ENCODE measurements around the gene CDH13. TPM values are rescaled to one million over a fixed set of nuclear protein-coding genes. Genes with fewer than 3 reads are reported as not detected.

CDH13 gene
- total and polyA plus RNA-seq, 4 donors, result 58.9 to 265 (median 158) TPM

- intact Hi-C loops (cut with DNase I), result no loop called here
- 83 to 87% methylated on average over 2 of the region's 2 CpGs for WGBS, 2 donors
- peaks cover 0 to 5% of the 10 kb centered on the region in 2 donors for H3K36me3 ChIP-seq (ENCODE audit: control insufficient read depth in 1 of 2, insufficient read depth in 2 of 2, low read length in 1 of 2)
- no peaks in the 10 kb centered on the region for H3K4me1 ChIP-seq (ENCODE audit: control insufficient read depth in 1 of 2, insufficient read depth in 2 of 2, low read length in 2 of 2)
- no peak for ATAC-seq (ENCODE audit: low FRiP score)
- H3K4me3 ChIP-seq (ENCODE audit: low read length in 2 of 2), result no peak overlapping the region
- no peak for DNase-seq
- H3K27ac ChIP-seq (ENCODE audit: low read depth in 1 of 2, low read length in 2 of 2), result no peak overlapping the region
- H3K9me3 ChIP-seq (ENCODE audit: control insufficient read depth, low read length), result no peaks in the 10 kb centered on the region
- no peaks in the 10 kb centered on the region for H3K27me3 ChIP-seq (ENCODE audit: control insufficient read depth in 1 of 2, insufficient read depth in 2 of 2, low read length in 1 of 2)
Measured at GRCh38 chr16:83029467-83029866, 402.7 kb downstream of the CDH13 start.

DNA sequence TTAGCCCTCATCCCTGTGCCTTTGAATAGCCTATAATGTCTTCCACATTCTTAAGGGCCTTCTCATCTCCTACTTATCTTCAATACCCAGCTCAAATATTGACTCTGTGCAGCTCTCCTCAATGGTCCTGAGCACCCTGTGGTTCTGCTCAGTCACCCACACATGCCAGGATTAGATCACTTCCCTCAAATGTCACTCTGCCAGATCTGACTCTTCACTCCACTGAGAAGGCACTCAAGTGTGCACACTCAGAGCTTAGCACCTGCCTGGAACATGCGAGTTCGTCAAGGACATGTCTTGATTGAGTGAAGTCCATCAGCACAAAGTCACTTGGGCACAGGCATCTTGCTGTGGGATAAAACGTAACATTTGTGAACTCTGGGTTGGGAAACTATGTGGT, 404.8 kb downstream of the CDH13 start:
- H3K4me1 ChIP-seq (ENCODE audit: control insufficient read depth in 1 of 2, insufficient read depth in 2 of 2, low read length in 2 of 2), result no peaks in the 10 kb centered on the region
- no peaks in the 10 kb centered on the region for H3K27me3 ChIP-seq (ENCODE audit: control insufficient read depth in 1 of 2, insufficient read depth in 2 of 2, low read length in 1 of 2)
- intact Hi-C loops (cut with DNase I), result no loop called here
- WGBS, 2 donors, result 94 to 97% methylated on average over 3 of the region's 3 CpGs
- ATAC-seq (ENCODE audit: low FRiP score) (no peak), DNase-seq (no peak)
- no peak overlapping the region for H3K4me3 ChIP-seq (ENCODE audit: low read length in 2 of 2)
- H3K27ac ChIP-seq (ENCODE audit: low read depth in 1 of 2, low read length in 2 of 2), result no peak overlapping the region
- H3K9me3 ChIP-seq (ENCODE audit: control insufficient read depth, low read length), result no peaks in the 10 kb centered on the region
- peaks cover 0 to 5% of the 10 kb centered on the region in 2 donors for H3K36me3 ChIP-seq (ENCODE audit: control insufficient read depth in 1 of 2, insufficient read depth in 2 of 2, low read length in 1 of 2)

GRCh38 chr16:83037102-83037501, 410.3 kb downstream of the CDH13 start:
- Histone ChIP-seq H3K4me3 (ENCODE audit: low read length in 2 of 2) (no peak overlapping the region), H3K27ac (ENCODE audit: low read depth in 1 of 2, low read length in 2 of 2) (no peak overlapping the region), H3K36me3 (ENCODE audit: control insufficient read depth in 1 of 2, insufficient read depth in 2 of 2, low read length in 1 of 2) (peaks cover 0 to 7% of the 10 kb centered on the region in 2 donors), H3K9me3 (ENCODE audit: control insufficient read depth, low read length) (no peaks in the 10 kb centered on the region), H3K4me1 (ENCODE audit: control insufficient read depth in 1 of 2, insufficient read depth in 2 of 2, low read length in 2 of 2) (peaks cover 0 to 2% of the 10 kb centered on the region in 2 donors), H3K27me3 (ENCODE audit: control insufficient read depth in 1 of 2, insufficient read depth in 2 of 2, low read length in 1 of 2) (no peaks in the 10 kb centered on the region)
- DNase-seq (no peak), ATAC-seq (ENCODE audit: low FRiP score) (no peak)
- intact Hi-C loops (cut with DNase I), result no loop called here
- 11 to 22% methylated on average over 2 of the region's 2 CpGs for WGBS, 2 donors

DNA sequence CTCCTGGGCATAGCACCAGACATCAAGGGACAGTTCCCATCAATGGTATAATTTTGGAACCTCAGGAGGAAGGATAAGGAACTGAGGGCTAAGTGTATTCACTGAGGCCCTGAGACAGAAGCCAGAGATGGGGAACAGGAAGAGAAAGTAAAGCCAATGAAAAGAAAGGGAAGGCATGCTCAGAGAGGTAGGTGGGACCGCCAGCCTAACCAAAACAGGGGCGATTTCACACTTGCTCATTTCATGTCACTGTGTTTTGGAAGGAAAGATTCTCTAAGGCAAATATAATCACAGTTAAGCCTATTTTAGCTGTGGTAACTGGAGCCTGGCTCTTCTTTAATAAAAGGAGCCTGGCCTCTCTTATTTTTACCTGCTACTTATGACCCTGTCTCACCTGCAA, 411.1 kb downstream of the CDH13 start:
- Histone ChIP-seq H3K36me3 (ENCODE audit: control insufficient read depth in 1 of 2, insufficient read depth in 2 of 2, low read length in 1 of 2) (peaks cover 0 to 7% of the 10 kb centered on the region in 2 donors), H3K9me3 (ENCODE audit: control insufficient read depth, low read length) (no peaks in the 10 kb centered on the region), H3K4me1 (ENCODE audit: control insufficient read depth in 1 of 2, insufficient read depth in 2 of 2, low read length in 2 of 2) (peaks cover 0 to 2% of the 10 kb centered on the region in 2 donors), H3K4me3 (ENCODE audit: low read length in 2 of 2) (no peak overlapping the region), H3K27ac (ENCODE audit: low read depth in 1 of 2, low read length in 2 of 2) (no peak overlapping the region), H3K27me3 (ENCODE audit: control insufficient read depth in 1 of 2, insufficient read depth in 2 of 2, low read length in 1 of 2) (no peaks in the 10 kb centered on the region)
- intact Hi-C loops (cut with DNase I), result no loop called here
- DNase-seq (no peak), ATAC-seq (ENCODE audit: low FRiP score) (no peak)
- 91 to 92% methylated on average over 2 of the region's 2 CpGs for WGBS, 2 donors

DNA sequence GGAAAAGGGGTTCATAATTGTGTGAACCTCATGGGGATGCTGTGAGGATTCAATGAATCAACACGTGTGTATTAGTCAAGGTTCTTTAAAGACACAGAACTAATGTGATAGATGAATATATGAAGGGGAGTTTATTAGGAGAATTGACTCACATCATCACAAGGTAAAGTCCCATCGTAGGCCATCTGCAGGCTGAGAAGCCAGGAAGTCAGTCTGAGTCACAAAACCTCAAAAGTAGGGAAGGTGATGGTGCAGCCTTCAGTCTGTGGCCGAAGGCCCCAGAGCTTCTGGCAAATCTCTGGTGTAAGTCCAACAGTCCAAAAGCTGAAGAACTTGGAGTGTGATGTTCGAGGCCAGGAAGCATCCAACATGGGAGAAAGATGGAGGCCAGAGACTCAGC, 413.4 kb downstream of the CDH13 start:
- no peaks in the 10 kb centered on the region for H3K27me3 ChIP-seq (ENCODE audit: control insufficient read depth in 1 of 2, insufficient read depth in 2 of 2, low read length in 1 of 2)
- DNase-seq, result no peak
- peaks cover 0 to 2% of the 10 kb centered on the region in 2 donors for H3K36me3 ChIP-seq (ENCODE audit: control insufficient read depth in 1 of 2, insufficient read depth in 2 of 2, low read length in 1 of 2)
- no peaks in the 10 kb centered on the region for H3K9me3 ChIP-seq (ENCODE audit: control insufficient read depth, low read length)
- peaks cover 0 to 2% of the 10 kb centered on the region in 2 donors for H3K4me1 ChIP-seq (ENCODE audit: control insufficient read depth in 1 of 2, insufficient read depth in 2 of 2, low read length in 2 of 2)
- H3K27ac ChIP-seq (ENCODE audit: low read depth in 1 of 2, low read length in 2 of 2), result no peak overlapping the region
- 91 to 93% methylated on average over 4 of the region's 4 CpGs for WGBS, 2 donors
- no peak for ATAC-seq (ENCODE audit: low FRiP score)
- no peak overlapping the region for H3K4me3 ChIP-seq (ENCODE audit: low read length in 2 of 2)
- intact Hi-C loops (cut with DNase I), result no loop called here

GRCh38 chr16:83044589-83044988, 417.8 kb downstream of the CDH13 start:
- Histone ChIP-seq H3K27me3 (ENCODE audit: control insufficient read depth in 1 of 2, insufficient read depth in 2 of 2, low read length in 1 of 2) (no peaks in the 10 kb centered on the region), H3K36me3 (ENCODE audit: control insufficient read depth in 1 of 2, insufficient read depth in 2 of 2, low read length in 1 of 2) (peaks cover 0 to 2% of the 10 kb centered on the region in 2 donors), H3K27ac (ENCODE audit: low read depth in 1 of 2, low read length in 2 of 2) (no peak overlapping the region), H3K4me3 (ENCODE audit: low read length in 2 of 2) (no peak overlapping the region), H3K4me1 (ENCODE audit: control insufficient read depth in 1 of 2, insufficient read depth in 2 of 2, low read length in 2 of 2) (no peaks in the 10 kb centered on the region), H3K9me3 (ENCODE audit: control insufficient read depth, low read length) (no peaks in the 10 kb centered on the region)
- WGBS, 2 donors, result 83 to 91% methylated on average over 10 of the region's 10 CpGs
- DNase-seq, result no peak
- intact Hi-C loops (cut with DNase I), result no loop called here
- no peak for ATAC-seq (ENCODE audit: low FRiP score)

DNA sequence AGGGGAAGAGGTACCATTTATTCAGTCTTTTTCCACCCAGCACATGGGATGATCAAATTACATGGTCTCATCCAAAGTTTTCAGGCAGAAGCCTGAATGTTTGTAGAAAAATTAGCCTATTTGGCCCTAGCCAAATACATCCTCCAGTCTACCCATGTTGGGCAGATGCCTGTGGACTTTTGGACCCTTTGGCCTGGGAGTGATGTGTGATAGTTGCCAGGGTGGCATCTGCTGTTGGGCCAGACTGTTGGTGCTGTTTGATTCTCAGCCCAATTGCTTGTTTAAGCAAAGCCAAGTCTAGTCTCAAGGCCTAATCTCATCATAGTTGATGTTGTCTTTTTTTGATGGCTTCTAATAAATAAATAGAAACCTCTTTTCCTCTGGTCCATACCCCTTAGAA, 419.0 kb downstream of the CDH13 start:
- Histone ChIP-seq H3K9me3 (ENCODE audit: control insufficient read depth, low read length) (no peaks in the 10 kb centered on the region), H3K27ac (ENCODE audit: low read depth in 1 of 2, low read length in 2 of 2) (no peak overlapping the region), H3K4me3 (ENCODE audit: low read length in 2 of 2) (no peak overlapping the region), H3K27me3 (ENCODE audit: control insufficient read depth in 1 of 2, insufficient read depth in 2 of 2, low read length in 1 of 2) (no peaks in the 10 kb centered on the region), H3K4me1 (ENCODE audit: control insufficient read depth in 1 of 2, insufficient read depth in 2 of 2, low read length in 2 of 2) (no peaks in the 10 kb centered on the region), H3K36me3 (ENCODE audit: control insufficient read depth in 1 of 2, insufficient read depth in 2 of 2, low read length in 1 of 2) (no peaks in the 10 kb centered on the region)
- DNase-seq (no peak), ATAC-seq (ENCODE audit: low FRiP score) (no peak)
- intact Hi-C loops (cut with DNase I), result no loop called here

GRCh38 chr16:83046664-83047063, 419.9 kb downstream of the CDH13 start:
- no peaks in the 10 kb centered on the region for H3K9me3 ChIP-seq (ENCODE audit: control insufficient read depth, low read length)
- H3K36me3 ChIP-seq (ENCODE audit: control insufficient read depth in 1 of 2, insufficient read depth in 2 of 2, low read length in 1 of 2), result no peaks in the 10 kb centered on the region
- 65 to 82% methylated on average over 2 of the region's 2 CpGs for WGBS, 2 donors
- H3K27me3 ChIP-seq (ENCODE audit: control insufficient read depth in 1 of 2, insufficient read depth in 2 of 2, low read length in 1 of 2), result no peaks in the 10 kb centered on the region
- intact Hi-C loops (cut with DNase I), result no loop called here
- DNase-seq, result no peak
- ATAC-seq (ENCODE audit: low FRiP score), result no peak
- no peaks in the 10 kb centered on the region for H3K4me1 ChIP-seq (ENCODE audit: control insufficient read depth in 1 of 2, insufficient read depth in 2 of 2, low read length in 2 of 2)
- no peak overlapping the region for H3K27ac ChIP-seq (ENCODE audit: low read depth in 1 of 2, low read length in 2 of 2)
- no peak overlapping the region for H3K4me3 ChIP-seq (ENCODE audit: low read length in 2 of 2)

- H3K4me3 ChIP-seq (ENCODE audit: low read length in 2 of 2), result no peak overlapping the region
- ATAC-seq (ENCODE audit: low FRiP score) (no peak), DNase-seq (no peak)
- H3K9me3 ChIP-seq (ENCODE audit: control insufficient read depth, low read length), result no peaks in the 10 kb centered on the region
- intact Hi-C loops (cut with DNase I), result no loop called here
- no peaks in the 10 kb centered on the region for H3K27me3 ChIP-seq (ENCODE audit: control insufficient read depth in 1 of 2, insufficient read depth in 2 of 2, low read length in 1 of 2)
- no peaks in the 10 kb centered on the region for H3K36me3 ChIP-seq (ENCODE audit: control insufficient read depth in 1 of 2, insufficient read depth in 2 of 2, low read length in 1 of 2)
- no peaks in the 10 kb centered on the region for H3K4me1 ChIP-seq (ENCODE audit: control insufficient read depth in 1 of 2, insufficient read depth in 2 of 2, low read length in 2 of 2)
- WGBS, 2 donors, result 91 to 93% methylated on average over 2 of the region's 2 CpGs
- no peak overlapping the region for H3K27ac ChIP-seq (ENCODE audit: low read depth in 1 of 2, low read length in 2 of 2)
Measured at GRCh38 chr16:83051451-83051850, 424.7 kb downstream of the CDH13 start.
